B cell (primary cell): ENCODE measurements around the gene CPA4. TPM values are rescaled to one million over a fixed set of nuclear protein-coding genes. Genes with fewer than 3 reads are reported as not detected.

Experiments used
- ATAC-seq: fragments of 200-7000 bp; cut with Tn5 transposase; one replicate; pipeline ENCODE4 v1.10.0; 2021; ENCODE audit warnings: low read depth, mild to moderate bottlenecking, moderate number of reproducible peaks, moderate library complexity
- CTCF ChIA-PET: fragments of 350-600 bp; sonication (Branson Sonifier 250); formaldehyde crosslinking; loops from one replicate; lab custom pipeline; 2021; ENCODE audit warnings: antibody characterized with exemption, inconsistent platforms; lab: Charles Lee
- POLR2A ChIA-PET: fragments of 350-600 bp; sonication (Branson Sonifier 250); formaldehyde crosslinking; loops from one replicate; lab custom pipeline; 2021; ENCODE audit warnings: antibody characterized with exemption; lab: Charles Lee
- DNase-seq: peaks from one replicate; pipeline ENCODE4 v3.0.0; 2013
- H2AFZ ChIP-seq: 2 replicates; pipeline ENCODE4 v1.6.1; 2012; ENCODE audit warnings: mild to moderate bottlenecking, low read depth, low read length; ENCODE audit not compliant: insufficient read depth, poor library complexity, severe bottlenecking
- H3K27ac ChIP-seq, 2 donors: 1 replicate in 1 of 2; 2 replicates in 1 of 2; pipeline ENCODE4 v1.5.1; 2012 to 2013; ENCODE audit warnings: low read length in 2 of 2, mild to moderate bottlenecking in 2 of 2, moderate library complexity in 1 of 2
- H3K27me3 ChIP-seq, 4 experiments: fragments of 200-600 bp in 1 of 4; sonication (generic) in 1 of 4; replicated peaks in 1 of 4; 1 replicate in 2 of 4; 2 replicates in 2 of 4; pipeline versions ENCODE4 v1.6.1 to v1.7.0; 2013 to 2016; ENCODE audit warnings: low read length in 3 of 4, mild to moderate bottlenecking in 2 of 4, mixed read lengths in 1 of 4, moderate library complexity in 1 of 4; ENCODE audit not compliant: insufficient read depth in 4 of 4, control insufficient read depth in 3 of 4; ENCODE audit errors: control extremely low read depth in 1 of 4
- H3K36me3 ChIP-seq, 2 experiments: replicated peaks in 1 of 2; 1 replicate in 1 of 2; 2 replicates in 1 of 2; pipeline versions ENCODE4 v1.6.1 to v1.7.1; 2013; ENCODE audit warnings: low read length in 1 of 2; ENCODE audit not compliant: insufficient read depth in 2 of 2, control insufficient read depth in 1 of 2; ENCODE audit errors: control extremely low read depth in 1 of 2, extremely low read depth in 1 of 2
- H3K4me1 ChIP-seq, 2 donors: fragments of 200-600 bp in 1 of 2; sonication (generic) in 1 of 2; 1 replicate in 1 of 2; 2 replicates in 1 of 2; pipeline versions ENCODE4 v1.5.1 to v1.6.1; 2013 to 2017; ENCODE audit warnings: low read length in 2 of 2; ENCODE audit not compliant: control insufficient read depth in 2 of 2, insufficient read depth in 2 of 2
- H3K4me2 ChIP-seq: replicated peaks from 2 replicates; pipeline ENCODE3; 2012; ENCODE audit warnings: mild to moderate bottlenecking, low read depth, low read length; ENCODE audit not compliant: poor library complexity, severe bottlenecking
- H3K4me3 ChIP-seq, 5 experiments: fragments of 200-600 bp in 1 of 5; sonication (generic) in 1 of 5; 1 replicate in 3 of 5; 2 replicates in 2 of 5; pipeline versions ENCODE4 v1.5.1 to v1.7.0; 2011 to 2016; ENCODE audit warnings: low read length in 4 of 5, mild to moderate bottlenecking in 4 of 5, low read depth in 2 of 5, control low read depth in 1 of 5, moderate library complexity in 1 of 5; ENCODE audit not compliant: insufficient read depth in 1 of 5; ENCODE audit errors: control extremely low read depth in 1 of 5, extremely low read depth in 1 of 5
- H3K79me2 ChIP-seq: fragments of 200-600 bp; sonication (generic); one replicate; pipeline ENCODE4 v1.6.0; 2016; ENCODE audit warnings: low read length; ENCODE audit not compliant: control insufficient read depth, insufficient read depth
- H3K9ac ChIP-seq: fragments of 200-600 bp; sonication (generic); 2 replicates; pipeline ENCODE4 v1.6.1; 2017; ENCODE audit warnings: mild to moderate bottlenecking, low read length, moderate library complexity
- H3K9me3 ChIP-seq, 3 donors: one replicate each; pipeline versions ENCODE4 v1.6.1 to v1.7.1; 2013; ENCODE audit warnings: low read length in 2 of 3; ENCODE audit not compliant: control insufficient read depth in 2 of 3, insufficient read depth in 1 of 3; ENCODE audit errors: control extremely low read depth in 1 of 3
- H4K20me1 ChIP-seq: 2 replicates; pipeline ENCODE4 v1.6.0; 2012; ENCODE audit warnings: mild to moderate bottlenecking, low read length; ENCODE audit not compliant: insufficient read depth, control insufficient read depth, poor library complexity, severe bottlenecking
- H3K27ac Mint-ChIP-seq: one replicate; pipeline ENCODE4 v1.8.0; 2021; ENCODE audit warnings: mixed read lengths
- H3K27me3 Mint-ChIP-seq: one replicate; pipeline ENCODE4 v1.8.0; 2021; ENCODE audit warnings: mixed read lengths
- H3K4me1 Mint-ChIP-seq: one replicate; pipeline ENCODE4 v1.8.0; 2021; ENCODE audit warnings: mixed read lengths
- H3K4me3 Mint-ChIP-seq: one replicate; pipeline ENCODE4 v1.8.0; 2021; ENCODE audit warnings: mixed read lengths
- H3K9me3 Mint-ChIP-seq: one replicate; pipeline ENCODE4 v1.8.0; 2022; ENCODE audit warnings: mixed read lengths; ENCODE audit not compliant: insufficient read depth
- EZH2 ChIP-seq: IDR thresholded peaks from 2 replicates; pipeline ENCODE4 v1.6.1; 2012; ENCODE audit warnings: borderline replicate concordance, low read depth, mild to moderate bottlenecking, moderate library complexity, low read length; ENCODE audit not compliant: insufficient read depth, poor library complexity, severe bottlenecking
- WGBS: methylation state at CpG from one replicate; pipeline ENCODE4 v1.1.5; 2013; ENCODE audit warnings: missing lambda C conversion rate; ENCODE audit not compliant: insufficient coverage; 5-methylcytosine and 5-hydroxymethylcytosine counted together
- intact Hi-C: fragments of 100-400 bp; cut with micrococcal nuclease; formaldehyde crosslinking; loops from one replicate; pipeline ENCODE4 v1.10.0; 2022
- polyA plus RNA-seq: library from polyadenylated mRNA; depleted of rRNA; stranded (reverse); fragments of >200 nt; gene quantifications from 2 replicates; pipeline ENCODE4 v1.2.3, GENCODE V29; 2012
- total RNA-seq, 2 donors: library from RNA; stranded (reverse); fragments of 120-200 nt in 1 of 2; gene quantifications; 1 replicate in 1 of 2; 2 replicates in 1 of 2; pipeline versions ENCODE4 v1.2.3 to v1.2.4, GENCODE V29; 2013 to 2022
- TF ChIP-seq, protein P1 (sequence below): fragments of 200-600 bp; IDR thresholded peaks from one replicate; pipeline ENCODE4 v1.8.0; 2022; ENCODE audit warnings: antibody characterized with exemption, mild to moderate bottlenecking

The CPA4 gene
- total and polyA plus RNA-seq, 2 donors (not counting 1 experiment from before 2014, with no cell fraction given) = not detected

DNA sequence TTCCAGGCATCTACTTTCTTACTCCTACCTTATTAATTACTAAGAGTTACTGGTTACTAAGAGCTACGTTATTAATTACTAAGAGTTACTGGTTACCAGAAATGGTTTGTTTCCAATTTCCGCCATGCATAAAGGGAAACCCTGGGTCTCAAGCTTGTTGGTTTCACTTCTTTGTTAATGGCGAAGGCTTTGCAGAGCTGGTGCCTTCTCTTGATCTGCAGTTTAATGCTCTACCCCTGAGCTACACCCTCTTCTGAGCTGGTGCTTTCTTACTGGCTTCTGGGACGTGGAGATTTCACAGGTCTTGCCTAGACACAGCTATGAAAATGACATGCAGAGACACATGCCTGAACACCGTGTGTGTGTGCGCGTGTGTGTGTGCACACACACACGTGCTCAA is 560 bp downstream of the CPA4 start:
- H3K4me3 ChIP-seq = no peak overlapping the region
- peak overlapping the region; percentile 31 for H3K4me2 ChIP-seq
- H3K4me3 Mint-ChIP-seq = no peak overlapping the region
- ATAC-seq (no peak), DNase-seq (peak; percentile 14)
- no peaks in the 10 kb centered on the region for H3K9me3 ChIP-seq
- TF ChIP-seq EZH2 = no peak
- TF ChIP-seq, protein P1, sequence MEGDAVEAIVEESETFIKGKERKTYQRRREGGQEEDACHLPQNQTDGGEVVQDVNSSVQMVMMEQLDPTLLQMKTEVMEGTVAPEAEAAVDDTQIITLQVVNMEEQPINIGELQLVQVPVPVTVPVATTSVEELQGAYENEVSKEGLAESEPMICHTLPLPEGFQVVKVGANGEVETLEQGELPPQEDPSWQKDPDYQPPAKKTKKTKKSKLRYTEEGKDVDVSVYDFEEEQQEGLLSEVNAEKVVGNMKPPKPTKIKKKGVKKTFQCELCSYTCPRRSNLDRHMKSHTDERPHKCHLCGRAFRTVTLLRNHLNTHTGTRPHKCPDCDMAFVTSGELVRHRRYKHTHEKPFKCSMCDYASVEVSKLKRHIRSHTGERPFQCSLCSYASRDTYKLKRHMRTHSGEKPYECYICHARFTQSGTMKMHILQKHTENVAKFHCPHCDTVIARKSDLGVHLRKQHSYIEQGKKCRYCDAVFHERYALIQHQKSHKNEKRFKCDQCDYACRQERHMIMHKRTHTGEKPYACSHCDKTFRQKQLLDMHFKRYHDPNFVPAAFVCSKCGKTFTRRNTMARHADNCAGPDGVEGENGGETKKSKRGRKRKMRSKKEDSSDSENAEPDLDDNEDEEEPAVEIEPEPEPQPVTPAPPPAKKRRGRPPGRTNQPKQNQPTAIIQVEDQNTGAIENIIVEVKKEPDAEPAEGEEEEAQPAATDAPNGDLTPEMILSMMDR = no peak
- intact Hi-C loops = no loop called here
- H3K27me3 ChIP-seq = peaks cover 0 to 3% (median 0%) of the 10 kb centered on the region in 4 experiments
- peaks cover 9 to 11% of the 10 kb centered on the region in 2 donors for H3K4me1 ChIP-seq
- no peak overlapping the region for H3K27ac Mint-ChIP-seq
- CTCF ChIA-PET = no interaction called here
- H2AFZ ChIP-seq = peak overlapping the region; percentile 52
- H3K9ac ChIP-seq = no peak overlapping the region
- H3K36me3 ChIP-seq = no peaks in the 10 kb centered on the region
- H3K9me3 Mint-ChIP-seq = no peaks in the 10 kb centered on the region
- POLR2A ChIA-PET = no interaction called here
- H3K79me2 ChIP-seq = no peaks in the 10 kb centered on the region
- H3K4me1 Mint-ChIP-seq = peaks cover 6% of the 10 kb centered on the region
- peak overlapping the region in 1 of 2 donors; percentile 35 for H3K27ac ChIP-seq
- H4K20me1 ChIP-seq = no peaks in the 10 kb centered on the region
- H3K27me3 Mint-ChIP-seq = no peaks in the 10 kb centered on the region
- WGBS = 50% methylated on average over 3 of the region's 8 CpGs

GRCh38 chr7:130294314-130294713 is 1.4 kb downstream of the CPA4 start:
- no peak overlapping the region for H3K27ac ChIP-seq
- 71% methylated on average over 5 of the region's 5 CpGs for WGBS
- H3K9me3 Mint-ChIP-seq = no peaks in the 10 kb centered on the region
- no peak overlapping the region for H2AFZ ChIP-seq
- H3K4me2 ChIP-seq = no peak overlapping the region
- ATAC-seq = no peak
- intact Hi-C loops = no loop called here
- H3K27ac Mint-ChIP-seq = no peak overlapping the region
- H3K4me1 Mint-ChIP-seq = peaks cover 6% of the 10 kb centered on the region
- H4K20me1 ChIP-seq = no peaks in the 10 kb centered on the region
- TF ChIP-seq, protein P1 = no peak
- no peak for TF ChIP-seq EZH2
- no peaks in the 10 kb centered on the region for H3K9me3 ChIP-seq
- no peaks in the 10 kb centered on the region for H3K79me2 ChIP-seq
- H3K4me3 ChIP-seq = no peak overlapping the region
- H3K4me1 ChIP-seq = peaks cover 9 to 11% of the 10 kb centered on the region in 2 donors
- no peaks in the 10 kb centered on the region for H3K36me3 ChIP-seq
- no peak for DNase-seq
- H3K27me3 ChIP-seq = peaks cover 0 to 3% (median 0%) of the 10 kb centered on the region in 4 experiments
- H3K9ac ChIP-seq = no peak overlapping the region
- POLR2A ChIA-PET = no interaction called here
- H3K27me3 Mint-ChIP-seq = no peaks in the 10 kb centered on the region
- H3K4me3 Mint-ChIP-seq = no peak overlapping the region
- CTCF ChIA-PET = no interaction called here
